Endothelial cell (in vitro differentiated cells): Measurements from ENCODE around the gene BCAS4. TPM values are rescaled to one million over a fixed set of nuclear protein-coding genes. Genes with fewer than 3 reads are reported as not detected.

Experiments used
- DNase-seq: peaks from one replicate; pipeline ENCODE4 v3.0.0; 2021; ENCODE audit warnings: low spot score
- H3K27ac Mint-ChIP-seq: one replicate; pipeline ENCODE4 v1.8.0; 2021; ENCODE audit warnings: mixed read lengths, inconsistent platforms; ENCODE audit not compliant: unreplicated experiment
- H3K27me3 Mint-ChIP-seq: one replicate; pipeline ENCODE4 v1.8.0; 2021; ENCODE audit warnings: mild to moderate bottlenecking, moderate library complexity, mixed read lengths, inconsistent platforms; ENCODE audit not compliant: unreplicated experiment
- H3K36me3 Mint-ChIP-seq: one replicate; pipeline ENCODE4 v1.8.0; 2021; ENCODE audit warnings: mild to moderate bottlenecking, low read depth, mixed read lengths, inconsistent platforms; ENCODE audit not compliant: unreplicated experiment
- H3K4me1 Mint-ChIP-seq: one replicate; pipeline ENCODE4 v1.8.0; 2021; ENCODE audit warnings: mild to moderate bottlenecking, mixed read lengths, inconsistent platforms; ENCODE audit not compliant: unreplicated experiment
- H3K4me3 Mint-ChIP-seq: one replicate; pipeline ENCODE4 v1.8.0; 2021; ENCODE audit warnings: mild to moderate bottlenecking, mixed read lengths, inconsistent platforms; ENCODE audit not compliant: unreplicated experiment
- H3K9me3 Mint-ChIP-seq: one replicate; pipeline ENCODE4 v1.8.0; 2021; ENCODE audit warnings: mixed read lengths, inconsistent platforms; ENCODE audit not compliant: unreplicated experiment
- CTCF ChIP-seq: fragments of 200-600 bp; sonication (generic); IDR thresholded peaks from one replicate; pipeline ENCODE4 v1.5.0; 2021; ENCODE audit warnings: antibody characterized with exemption; ENCODE audit not compliant: unreplicated experiment
- total RNA-seq: library from RNA; stranded (reverse); fragmentation: NEBNext Ultra II Directional; extraction: Animal tissue kit (Norgen Biotek cat#: 25700); gene quantifications from one replicate; pipeline ENCODE4 v1.2.1, GENCODE V29; 2021; ENCODE audit not compliant: unreplicated experiment

Gene BCAS4
- total RNA-seq, 1 donor from 2014 or later, result 7.6 TPM

DNA sequence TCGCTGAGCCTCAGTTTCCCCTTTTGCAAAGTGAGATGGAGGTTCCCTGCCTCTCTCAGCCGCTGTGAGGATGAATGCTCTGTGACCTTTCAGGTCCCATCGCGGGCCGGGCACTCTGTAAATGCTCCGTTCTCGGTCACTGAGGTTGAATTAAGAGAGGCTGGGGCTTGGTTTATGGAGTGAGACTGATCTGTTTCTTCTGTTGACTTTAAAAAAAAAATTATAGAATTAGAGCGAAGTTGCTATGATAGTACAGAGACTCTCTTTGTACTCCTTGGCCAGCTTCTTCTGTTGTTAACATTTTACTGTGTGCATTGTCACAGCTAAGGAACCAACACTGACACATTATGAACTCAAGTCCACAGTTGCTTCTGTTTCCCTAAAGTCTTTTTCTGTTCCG lies 72.0 kb downstream of the BCAS4 start:
- no peak for DNase-seq
- H3K27me3 Mint-ChIP-seq, result no peaks in the 10 kb centered on the region
- no peaks in the 10 kb centered on the region for H3K36me3 Mint-ChIP-seq
- H3K4me1 Mint-ChIP-seq, result peaks cover 8% of the 10 kb centered on the region
- H3K27ac Mint-ChIP-seq, result no peak overlapping the region
- no peak overlapping the region for H3K4me3 Mint-ChIP-seq
- no peak for TF ChIP-seq CTCF
- H3K9me3 Mint-ChIP-seq, result no peaks in the 10 kb centered on the region

DNA sequence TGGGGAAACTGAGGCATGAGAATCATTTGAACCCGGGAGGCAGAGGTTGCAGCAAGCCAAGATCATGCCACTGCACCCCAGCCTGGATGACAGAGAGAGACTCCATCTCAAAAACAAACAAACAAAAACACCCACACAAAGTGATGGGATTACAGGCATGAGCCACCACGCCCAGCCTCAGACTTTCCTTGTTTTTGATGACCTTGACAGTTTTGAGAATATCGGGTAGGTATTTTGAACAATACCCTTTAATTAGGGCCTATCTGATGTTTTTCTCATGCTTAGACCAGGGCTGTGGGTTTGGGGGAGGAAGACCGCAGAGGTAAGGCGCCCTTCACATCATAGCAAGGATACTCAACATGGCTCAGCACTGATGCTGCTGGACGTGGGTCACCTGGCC lies 72.9 kb downstream of the BCAS4 start:
- H3K27ac Mint-ChIP-seq, result no peak overlapping the region
- no peaks in the 10 kb centered on the region for H3K9me3 Mint-ChIP-seq
- peaks cover 6% of the 10 kb centered on the region for H3K27me3 Mint-ChIP-seq

DNA sequence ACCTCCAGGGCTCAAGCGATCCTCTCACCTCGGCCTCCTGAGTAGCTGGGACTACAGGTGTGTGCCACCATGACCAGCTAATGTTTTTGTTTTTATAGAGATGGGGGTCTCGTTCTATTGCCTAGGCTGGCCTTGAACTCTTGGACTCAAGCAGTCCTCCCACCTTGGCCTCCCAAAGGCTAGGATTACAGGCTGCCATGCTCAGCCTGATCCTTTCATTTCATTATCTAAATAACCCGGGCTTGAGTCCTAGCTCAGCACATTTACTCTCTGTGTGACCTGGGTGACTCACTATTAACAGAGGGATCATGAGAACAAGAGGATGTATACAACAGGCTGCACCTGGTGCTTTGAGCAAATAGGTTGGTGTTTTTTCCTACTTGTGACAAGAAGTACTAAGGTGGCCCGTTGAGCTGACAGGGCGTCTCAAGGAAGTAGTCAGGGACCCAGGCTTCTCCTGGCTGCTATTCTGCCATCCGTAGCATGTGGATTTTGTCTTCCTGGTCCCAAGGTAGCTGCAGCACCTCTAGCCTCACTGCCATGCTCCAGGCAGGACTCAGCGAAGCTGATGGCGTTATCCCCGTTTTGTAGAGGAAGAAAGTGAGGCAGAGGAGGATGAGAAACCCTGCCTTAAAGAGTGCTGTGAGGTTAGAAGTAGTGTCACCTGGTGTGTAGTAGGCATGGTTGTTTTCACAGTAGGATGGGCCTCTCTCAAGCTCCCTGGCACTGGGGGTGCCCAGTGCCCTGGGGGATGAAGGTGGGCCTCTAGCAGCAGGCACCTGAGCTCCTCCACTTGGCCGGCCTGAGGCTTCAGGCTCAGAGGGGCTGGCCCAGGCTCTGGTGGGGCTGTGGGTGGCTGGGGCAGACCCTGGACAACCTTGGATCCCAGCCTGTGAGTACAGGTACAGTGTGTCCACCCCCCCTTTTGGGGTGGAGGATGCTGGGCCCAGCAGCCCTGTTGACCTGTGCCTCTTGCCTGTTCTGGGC lies 73.9 kb downstream of the BCAS4 start:
- no peak overlapping the region for H3K4me3 Mint-ChIP-seq
- peaks cover 6% of the 10 kb centered on the region for H3K27me3 Mint-ChIP-seq
- DNase-seq, result no peak
- H3K4me1 Mint-ChIP-seq, result peaks cover 21% of the 10 kb centered on the region
- no peak overlapping the region for H3K27ac Mint-ChIP-seq
- TF ChIP-seq CTCF, result no peak
- peaks cover 5% of the 10 kb centered on the region for H3K36me3 Mint-ChIP-seq
- no peaks in the 10 kb centered on the region for H3K9me3 Mint-ChIP-seq

More for the DNA sequence above, 72.9 kb downstream of the BCAS4 start:
- no peak for DNase-seq
- H3K36me3 Mint-ChIP-seq, result no peaks in the 10 kb centered on the region
- no peak overlapping the region for H3K4me3 Mint-ChIP-seq
- H3K4me1 Mint-ChIP-seq, result peaks cover 12% of the 10 kb centered on the region
- TF ChIP-seq CTCF, result no peak

- Mint-ChIP-seq H3K4me3 (peak overlapping the region; percentile 82), H3K9me3 (no peaks in the 10 kb centered on the region), H3K36me3 (peaks cover 5% of the 10 kb centered on the region), H3K27ac (peak overlapping the region; percentile 85), H3K4me1 (peaks cover 32% of the 10 kb centered on the region), H3K27me3 (peaks cover 9% of the 10 kb centered on the region)
- DNase-seq, result peak; percentile 68
- no peak for TF ChIP-seq CTCF
Observed at GRCh38 chr20:50870561-50871161, 75.8 kb downstream of the BCAS4 start.
